Tibial nerve (tissue), 4 donors: ENCODE results near the gene ATP8A2. TPM values are rescaled to one million over a fixed set of nuclear protein-coding genes. Genes with fewer than 3 reads are reported as not detected.
"Not testable (repeated sequence)": the region's sequence is repeated elsewhere in the genome, so short reads cannot be mapped to it uniquely, and the experiment has no call there.

Experiments
- DNase-seq, 2 donors: peaks; one replicate each; pipeline ENCODE4 v3.0.0-alpha.2; 2019; ENCODE audit warnings: low spot score in 2 of 2
- H3K27ac ChIP-seq, 4 donors: fragments of 200-600 bp; sonication (generic) in 3 of 4; one replicate each; pipeline ENCODE4 v1.5.1; 2017 to 2019; ENCODE audit warnings: mild to moderate bottlenecking in 1 of 4
- H3K27me3 ChIP-seq, 2 donors: fragments of 200-600 bp; sonication (generic) in 1 of 2; one replicate each; pipeline versions ENCODE4 v1.5.1 to v1.6.0; 2017 to 2019
- H3K36me3 ChIP-seq, 3 donors: fragments of 200-600 bp; sonication (generic); one replicate each; pipeline ENCODE4 v1.5.1; 2018 to 2019
- H3K4me1 ChIP-seq, 4 donors: fragments of 200-600 bp; sonication (generic) in 3 of 4; one replicate each; pipeline ENCODE4 v1.5.1; 2017 to 2019
- H3K4me3 ChIP-seq, 4 donors: fragments of 200-600 bp; sonication (generic) in 3 of 4; one replicate each; pipeline ENCODE4 v1.5.1; 2017 to 2019; ENCODE audit warnings: mild to moderate bottlenecking in 1 of 4, moderate library complexity in 1 of 4
- H3K9me3 ChIP-seq, 4 donors: fragments of 200-600 bp; sonication (generic) in 3 of 4; one replicate each; pipeline ENCODE4 v1.5.1; 2017 to 2019
- CTCF ChIP-seq, 5 experiments: fragments of 200-600 bp in 3 of 5; fragments of 450-650 bp in 2 of 5; sonication (generic) in 3 of 5; IDR thresholded peaks; one replicate each; pipeline ENCODE4 v1.5.1; 2016 to 2019; ENCODE audit warnings: antibody characterized with exemption in 5 of 5, mild to moderate bottlenecking in 3 of 5, moderate library complexity in 2 of 5
- EP300 ChIP-seq, 2 donors: sonication (generic); formaldehyde crosslinking; IDR thresholded peaks; one replicate each; pipeline ENCODE4 v1.6.1; 2017; ENCODE audit warnings: antibody characterized with exemption in 2 of 2, mild to moderate bottlenecking in 1 of 2
- POLR2A ChIP-seq, 2 donors: fragments of 450-650 bp; IDR thresholded peaks; one replicate each; pipeline ENCODE4 v1.6.1; 2017; ENCODE audit warnings: antibody characterized with exemption in 2 of 2, mild to moderate bottlenecking in 2 of 2, moderate library complexity in 2 of 2
- WGBS, 2 donors: methylation state at CpG; one replicate each; pipeline ENCODE4 v1.1.5; 2018; 5-methylcytosine and 5-hydroxymethylcytosine counted together
- small RNA-seq: library from RNA; depleted of rRNA; stranded (forward); fragments of <200 nt; gene quantifications from one replicate; pipeline ENCODE3, GENCODE V24; 2016
- total RNA-seq, 4 donors: library from RNA; depleted of rRNA; stranded (reverse); fragments of >200 nt; gene quantifications; one replicate each; pipeline ENCODE4 v1.1.0, GENCODE V29; 2016

Gene ATP8A2
- total RNA-seq, 4 donors from 2014 or later = 0.30 to 1.7 (median 0.61) TPM

GRCh38 chr13:26071691-26072090 is 699.9 kb downstream of the ATP8A2 start:
- DNase-seq = no peak
- TF ChIP-seq POLR2A (IDR thresholded peaks at IDR 0.05) = no peak
- TF ChIP-seq EP300 (IDR thresholded peaks at IDR 0.05) = no peak
- TF ChIP-seq CTCF (IDR thresholded peaks at IDR 0.05) = no peak
- Histone ChIP-seq H3K9me3 (no peaks in the 10 kb centered on the region), H3K4me3 (no peak overlapping the region), H3K27ac (no peak overlapping the region), H3K27me3 (no peaks in the 10 kb centered on the region), H3K4me1 (peaks cover 0 to 22% (median 0%) of the 10 kb centered on the region in 4 donors), H3K36me3 (no peaks in the 10 kb centered on the region)
- 57 to 73% methylated on average over 2 of the region's 2 CpGs for WGBS, 2 donors

- not testable (repeated sequence) for H3K4me3 ChIP-seq, DNase-seq, H3K9me3 ChIP-seq, H3K27me3 ChIP-seq, H3K27ac ChIP-seq, H3K36me3 ChIP-seq
- peak in 2 of 5 experiments; percentile 22 to 38 for TF ChIP-seq CTCF (IDR thresholded peaks at IDR 0.05)
- WGBS, 2 donors = 11 to 14% methylated on average over 6 of the region's 7 CpGs
- peaks cover 0 to 22% (median 0%) of the 10 kb centered on the region in 4 donors for H3K4me1 ChIP-seq
Measured at GRCh38 chr13:26072335-26072734, 700.6 kb downstream of the ATP8A2 start.

- no peaks in the 10 kb centered on the region for H3K36me3 ChIP-seq
- H3K27ac ChIP-seq = peak overlapping the region in 1 of 4 donors; percentile 47
- H3K4me1 ChIP-seq = peaks cover 0 to 22% (median 0%) of the 10 kb centered on the region in 4 donors
- peak overlapping the region in 1 of 4 donors; percentile 2 for H3K4me3 ChIP-seq
- WGBS, 2 donors = 21 to 23% methylated on average over 16 of the region's 16 CpGs
- TF ChIP-seq POLR2A (IDR thresholded peaks at IDR 0.05) (no peak), EP300 (IDR thresholded peaks at IDR 0.05) (no peak), CTCF (IDR thresholded peaks at IDR 0.05) (no peak)
- H3K9me3 ChIP-seq = no peaks in the 10 kb centered on the region
- H3K27me3 ChIP-seq = no peaks in the 10 kb centered on the region
- DNase-seq = no peak
Measured at GRCh38 chr13:26074706-26075105, 702.9 kb downstream of the ATP8A2 start.

Small RNAs within 50 kb of the gene (small RNA-seq; reads per million reads assigned to genes)
- gene RN7SL741P = not detected
- not detected for gene RNU6-78P
- gene RNY1P3 = not detected

Other genes with a start within 250 kb of the ATP8A2 start
- gene AMER2, start 199.7 kb upstream of the ATP8A2 start, total RNA-seq = 1 to 10 TPM in 1 of 4 donors, under 1 TPM in 1, not detected in 2; 0.22 to 1.4 TPM
- 10 to 100 TPM; 16.5 to 19.0 (median 18.2) TPM for gene MTMR6, start 84.5 kb upstream of the ATP8A2 start, total RNA-seq
- 100 to 1,000 TPM in 1 of 4 donors, 10 to 100 TPM in 3; 59.0 to 135 (median 63.1) TPM for gene NUP58, start 70.3 kb upstream of the ATP8A2 start, total RNA-seq